Measurements from ENCODE around the gene RERE. TPM values are rescaled to one million over a fixed set of nuclear protein-coding genes. Genes with fewer than 3 reads are reported as not detected.

Gene RERE
- total and polyA plus RNA-seq, 2 experiments from 2014 or later: 148 to 170 TPM

DNA sequence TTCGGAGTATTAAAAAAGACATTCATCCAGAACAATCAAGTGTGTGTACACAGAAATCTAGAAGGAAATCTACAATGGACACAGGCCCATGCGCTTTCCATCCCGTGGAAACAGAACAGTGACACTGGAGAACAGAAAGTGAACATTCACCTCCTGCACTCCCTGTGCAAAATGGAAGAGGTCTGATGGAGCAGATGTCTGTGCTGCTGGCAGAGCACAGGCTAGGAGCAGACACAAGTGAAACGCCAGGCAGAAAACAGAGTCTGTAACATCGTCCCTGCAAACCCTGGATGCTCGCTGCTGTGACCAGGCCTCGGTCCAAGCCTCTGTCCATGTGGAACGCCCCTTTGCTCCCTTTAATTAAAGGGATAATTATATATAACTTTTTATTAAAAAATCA, 463.4 kb downstream of the RERE start (continued):
- TF ChIP-seq NANOG (IDR thresholded peaks at IDR 0.05; ENCODE audit: borderline replicate concordance) (no peak), POLR2AphosphoS5 (IDR thresholded peaks at IDR 0.05; ENCODE audit: low read depth) (no peak), ZNF331 (CRISPR knock-in tag; IDR thresholded peaks at IDR 0.05; ENCODE audit: low read depth) (no peak), CREB1 (CRISPR knock-in tag; IDR thresholded peaks at IDR 0.05; ENCODE audit: low read depth) (no peak), EZH2phosphoT487 (IDR thresholded peaks at IDR 0.05; ENCODE audit: unreplicated experiment) (no peak)
- TF ChIP-seq, protein P1, sequence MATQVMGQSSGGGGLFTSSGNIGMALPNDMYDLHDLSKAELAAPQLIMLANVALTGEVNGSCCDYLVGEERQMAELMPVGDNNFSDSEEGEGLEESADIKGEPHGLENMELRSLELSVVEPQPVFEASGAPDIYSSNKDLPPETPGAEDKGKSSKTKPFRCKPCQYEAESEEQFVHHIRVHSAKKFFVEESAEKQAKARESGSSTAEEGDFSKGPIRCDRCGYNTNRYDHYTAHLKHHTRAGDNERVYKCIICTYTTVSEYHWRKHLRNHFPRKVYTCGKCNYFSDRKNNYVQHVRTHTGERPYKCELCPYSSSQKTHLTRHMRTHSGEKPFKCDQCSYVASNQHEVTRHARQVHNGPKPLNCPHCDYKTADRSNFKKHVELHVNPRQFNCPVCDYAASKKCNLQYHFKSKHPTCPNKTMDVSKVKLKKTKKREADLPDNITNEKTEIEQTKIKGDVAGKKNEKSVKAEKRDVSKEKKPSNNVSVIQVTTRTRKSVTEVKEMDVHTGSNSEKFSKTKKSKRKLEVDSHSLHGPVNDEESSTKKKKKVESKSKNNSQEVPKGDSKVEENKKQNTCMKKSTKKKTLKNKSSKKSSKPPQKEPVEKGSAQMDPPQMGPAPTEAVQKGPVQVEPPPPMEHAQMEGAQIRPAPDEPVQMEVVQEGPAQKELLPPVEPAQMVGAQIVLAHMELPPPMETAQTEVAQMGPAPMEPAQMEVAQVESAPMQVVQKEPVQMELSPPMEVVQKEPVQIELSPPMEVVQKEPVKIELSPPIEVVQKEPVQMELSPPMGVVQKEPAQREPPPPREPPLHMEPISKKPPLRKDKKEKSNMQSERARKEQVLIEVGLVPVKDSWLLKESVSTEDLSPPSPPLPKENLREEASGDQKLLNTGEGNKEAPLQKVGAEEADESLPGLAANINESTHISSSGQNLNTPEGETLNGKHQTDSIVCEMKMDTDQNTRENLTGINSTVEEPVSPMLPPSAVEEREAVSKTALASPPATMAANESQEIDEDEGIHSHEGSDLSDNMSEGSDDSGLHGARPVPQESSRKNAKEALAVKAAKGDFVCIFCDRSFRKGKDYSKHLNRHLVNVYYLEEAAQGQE (IDR thresholded peaks at IDR 0.05; ENCODE audit: unreplicated experiment): no peak
- TF ChIP-seq, protein P2, sequence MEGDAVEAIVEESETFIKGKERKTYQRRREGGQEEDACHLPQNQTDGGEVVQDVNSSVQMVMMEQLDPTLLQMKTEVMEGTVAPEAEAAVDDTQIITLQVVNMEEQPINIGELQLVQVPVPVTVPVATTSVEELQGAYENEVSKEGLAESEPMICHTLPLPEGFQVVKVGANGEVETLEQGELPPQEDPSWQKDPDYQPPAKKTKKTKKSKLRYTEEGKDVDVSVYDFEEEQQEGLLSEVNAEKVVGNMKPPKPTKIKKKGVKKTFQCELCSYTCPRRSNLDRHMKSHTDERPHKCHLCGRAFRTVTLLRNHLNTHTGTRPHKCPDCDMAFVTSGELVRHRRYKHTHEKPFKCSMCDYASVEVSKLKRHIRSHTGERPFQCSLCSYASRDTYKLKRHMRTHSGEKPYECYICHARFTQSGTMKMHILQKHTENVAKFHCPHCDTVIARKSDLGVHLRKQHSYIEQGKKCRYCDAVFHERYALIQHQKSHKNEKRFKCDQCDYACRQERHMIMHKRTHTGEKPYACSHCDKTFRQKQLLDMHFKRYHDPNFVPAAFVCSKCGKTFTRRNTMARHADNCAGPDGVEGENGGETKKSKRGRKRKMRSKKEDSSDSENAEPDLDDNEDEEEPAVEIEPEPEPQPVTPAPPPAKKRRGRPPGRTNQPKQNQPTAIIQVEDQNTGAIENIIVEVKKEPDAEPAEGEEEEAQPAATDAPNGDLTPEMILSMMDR (conservative IDR thresholded peaks at IDR 0.05; ENCODE audit: low read depth in 2 of 2): no peak

DNA sequence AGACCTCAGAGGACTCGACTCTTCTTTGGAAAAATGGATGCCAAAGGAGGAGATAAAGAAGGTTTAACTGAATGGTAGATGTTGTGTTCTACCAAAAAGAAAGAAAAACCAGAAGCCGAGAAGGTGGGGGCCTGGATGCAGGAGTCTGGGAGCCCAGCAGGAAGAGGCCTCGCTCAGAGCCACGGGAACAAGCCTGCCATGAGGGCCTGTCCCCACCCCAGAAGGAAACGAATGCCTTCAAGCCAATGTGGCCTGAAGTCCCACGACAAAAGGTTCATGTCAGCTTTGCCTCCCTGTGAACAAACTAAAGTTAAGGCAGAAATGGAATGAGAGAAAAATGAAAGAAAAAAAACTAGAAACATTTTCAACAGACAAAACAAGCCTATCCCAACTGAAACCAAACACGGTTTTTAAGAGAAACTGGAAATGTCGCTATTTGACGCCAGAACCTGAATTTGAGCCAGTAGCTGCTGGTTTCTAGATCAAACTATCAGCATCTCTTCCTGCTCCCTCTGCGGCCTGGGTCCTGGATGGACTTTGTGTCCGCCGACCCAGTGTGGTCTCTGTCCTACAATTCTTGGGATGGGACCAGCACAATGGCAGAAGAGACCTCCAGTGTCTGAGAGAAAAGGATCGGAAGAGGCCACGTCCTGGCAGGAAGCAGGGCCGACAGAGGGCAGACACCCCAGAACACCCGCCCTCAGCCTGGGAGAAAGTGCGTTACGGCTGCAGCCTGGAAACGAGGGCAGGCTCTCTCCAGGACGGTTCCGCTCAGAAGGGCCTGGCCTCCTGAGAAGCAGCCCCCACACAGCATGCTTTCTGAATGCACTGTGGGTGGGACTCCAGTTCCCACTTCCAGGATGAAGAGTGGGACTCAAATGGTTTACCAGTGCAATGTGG, 464.3 kb downstream of the RERE start:
- ATAC-seq: no peak
- Mint-ChIP-seq H3K27ac (peak overlapping the region; percentile 81), H3K27me3 (ENCODE audit: insufficient read depth, low read depth, poor library complexity) (peaks cover 30% of the 10 kb centered on the region), H3K4me3 (no peak overlapping the region), H3K36me3 (ENCODE audit: low read depth) (peaks cover 43% of the 10 kb centered on the region), H3K4me1 (peaks cover 31% of the 10 kb centered on the region), H3K9me3 (peaks cover 2% of the 10 kb centered on the region; the same call in 2 of the 3 replicates)
- Histone ChIP-seq H3K79me2 (replicated peaks; ENCODE audit: insufficient read depth) (no peaks in the 10 kb centered on the region), H3K9me2 (ENCODE audit: insufficient read depth) (no peaks in the 10 kb centered on the region; the same call in 1 of the 2 replicates), H3K4me1 (ENCODE audit: insufficient read depth) (peaks cover 10% of the 10 kb centered on the region; the same call in 1 of the 2 replicates), H3K36me3 (ENCODE audit: insufficient read depth) (0 out of 2 replicates have a peak, but pooled peaks cover 5% of the 10 kb centered on the region), H3K4me2 (no peak overlapping the region), H3K27ac (ENCODE audit: low read depth) (peak overlapping the region; percentile 69), H2AFZ (no peak overlapping the region), H3K4me3 (no peak overlapping the region), H4K20me1 (replicated peaks; ENCODE audit: insufficient read depth) (peaks cover 15% of the 10 kb centered on the region; the same call in 1 of the 2 replicates), H3F3A (replicated peaks; ENCODE audit: low read depth) (peaks cover 21% of the 10 kb centered on the region; the same call in 1 of the 2 replicates), H3K27me3 (ENCODE audit: insufficient read depth) (no peaks in the 10 kb centered on the region)
- DNase-seq (ENCODE audit: low spot score): no peak
- TF ChIP-seq, protein P2 (conservative IDR thresholded peaks at IDR 0.05; ENCODE audit: low read depth in 2 of 2): no peak
- TF ChIP-seq, protein P3, sequence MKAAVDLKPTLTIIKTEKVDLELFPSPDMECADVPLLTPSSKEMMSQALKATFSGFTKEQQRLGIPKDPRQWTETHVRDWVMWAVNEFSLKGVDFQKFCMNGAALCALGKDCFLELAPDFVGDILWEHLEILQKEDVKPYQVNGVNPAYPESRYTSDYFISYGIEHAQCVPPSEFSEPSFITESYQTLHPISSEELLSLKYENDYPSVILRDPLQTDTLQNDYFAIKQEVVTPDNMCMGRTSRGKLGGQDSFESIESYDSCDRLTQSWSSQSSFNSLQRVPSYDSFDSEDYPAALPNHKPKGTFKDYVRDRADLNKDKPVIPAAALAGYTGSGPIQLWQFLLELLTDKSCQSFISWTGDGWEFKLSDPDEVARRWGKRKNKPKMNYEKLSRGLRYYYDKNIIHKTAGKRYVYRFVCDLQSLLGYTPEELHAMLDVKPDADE (IDR thresholded peaks at IDR 0.05): no peak
